K562 (cell line): ENCODE measurements around the gene ALG11. TPM values are rescaled to one million over a fixed set of nuclear protein-coding genes. Genes with fewer than 3 reads are reported as not detected.

ENCODE experiments used
- polyA plus RNA-seq, 8 experiments: library from polyadenylated mRNA; depleted of rRNA in 4 of 8; stranded (reverse) in 5 of 8; unstranded in 3 of 8; fragments of >200 nt; fragmentation: Nextera tagmentation in 2 of 8; fragmentation: Illumina TruSeq in 1 of 8; extraction: Ambion mirVana in 2 of 8; extraction: Trizol in 1 of 8; gene quantifications; 2 replicates each; pipeline versions ENCODE4 v1.2.1 to v1.2.3, GENCODE V29; 2011 to 2014; ENCODE audit warnings: inconsistent platforms in 1 of 8, missing spikeins in 1 of 8
- total RNA-seq, 7 experiments: library from RNA; depleted of rRNA in 6 of 7; stranded (reverse); fragments of >200 nt in 6 of 7; fragmentation: Illumina TruSeq in 2 of 7; extraction: Trizol in 2 of 7; gene quantifications; 2 replicates each; pipeline versions ENCODE4 v1.2.1 to v1.2.3, GENCODE V29; 2011 to 2021; ENCODE audit warnings: low replicate concordance in 1 of 7

The ALG11 gene
- total and polyA plus RNA-seq, 9 of the 15 experiments (the other 6 are each of a cell fraction or from before 2014, with no cell fraction given), result 7.3 to 19.2 (median 16.3) TPM

Other genes starting within 250 kb of the ALG11 start
- 0.94 and 1.8 TPM in 2 replicates for gene DHRS12, start 208.2 kb upstream of the ALG11 start, total RNA-seq (2014; rRNA removed)
- 0.77 and 1.5 TPM in 2 replicates for gene DHRS12, start 208.2 kb upstream of the ALG11 start, total RNA-seq (2014; rRNA removed; fragmentation: Illumina TruSeq; extraction: Trizol)
- gene DHRS12, start 208.2 kb upstream of the ALG11 start, total RNA-seq (2015; rRNA removed; fragmentation: Illumina TruSeq; extraction: Trizol), result 0.76 and 1.5 TPM in 2 replicates
- gene DHRS12, start 208.2 kb upstream of the ALG11 start, total RNA-seq (2021), result 1.1 and 1.2 TPM in 2 replicates
- gene DHRS12, start 208.2 kb upstream of the ALG11 start, polyA plus RNA-seq (2011; rRNA removed), result 2.4 and 2.7 TPM in 2 replicates
- 0.93 and 0.98 TPM in 2 replicates for gene DHRS12, start 208.2 kb upstream of the ALG11 start, polyA plus RNA-seq (2014; fragmentation: Illumina TruSeq; extraction: Trizol)
- under 1 TPM; 0.62 to 0.69 TPM for gene DHRS12, start 208.2 kb upstream of the ALG11 start, polyA plus RNA-seq (2014; fragmentation: Nextera tagmentation; extraction: Ambion mirVana)
- 0.82 and 1.1 TPM in 2 replicates for gene DHRS12, start 208.2 kb upstream of the ALG11 start, polyA plus RNA-seq (2014; rRNA removed)
- 0.04 TPM in 1 of 2 replicates, not detected in the other for gene TMEM272, start 167.2 kb upstream of the ALG11 start, total RNA-seq (2014; rRNA removed)
- 0.04 and 0.06 TPM in 2 replicates for gene TMEM272, start 167.2 kb upstream of the ALG11 start, total RNA-seq (2014; rRNA removed; fragmentation: Illumina TruSeq; extraction: Trizol)
- 0.11 and 0.15 TPM in 2 replicates for gene TMEM272, start 167.2 kb upstream of the ALG11 start, total RNA-seq (2015; rRNA removed; fragmentation: Illumina TruSeq; extraction: Trizol)
- gene TMEM272, start 167.2 kb upstream of the ALG11 start, total RNA-seq (2021), result 0.09 and 0.16 TPM in 2 replicates
- gene TMEM272, start 167.2 kb upstream of the ALG11 start, polyA plus RNA-seq (2011; rRNA removed), result 0.04 and 0.07 TPM in 2 replicates
- gene TMEM272, start 167.2 kb upstream of the ALG11 start, polyA plus RNA-seq (2014; fragmentation: Illumina TruSeq; extraction: Trizol), result 0.06 and 0.15 TPM in 2 replicates
- under 1 TPM in 1 of 2 experiments, not detected in 1; 0.07 TPM for gene TMEM272, start 167.2 kb upstream of the ALG11 start, polyA plus RNA-seq (2014; fragmentation: Nextera tagmentation; extraction: Ambion mirVana)
- 0.05 and 0.09 TPM in 2 replicates for gene TMEM272, start 167.2 kb upstream of the ALG11 start, polyA plus RNA-seq (2014; rRNA removed)
- gene CCDC70, start 150.4 kb upstream of the ALG11 start, total RNA-seq (2014; rRNA removed), result not detected in 2 replicates
- gene CCDC70, start 150.4 kb upstream of the ALG11 start, total RNA-seq (2014; rRNA removed; fragmentation: Illumina TruSeq; extraction: Trizol), result not detected in 2 replicates
- 0.19 TPM in 1 of 2 replicates, not detected in the other for gene CCDC70, start 150.4 kb upstream of the ALG11 start, total RNA-seq (2015; rRNA removed; fragmentation: Illumina TruSeq; extraction: Trizol)
- not detected in 2 replicates for gene CCDC70, start 150.4 kb upstream of the ALG11 start, total RNA-seq (2021)
- not detected in 2 replicates for gene CCDC70, start 150.4 kb upstream of the ALG11 start, polyA plus RNA-seq (2011; rRNA removed)
- gene CCDC70, start 150.4 kb upstream of the ALG11 start, polyA plus RNA-seq (2014; fragmentation: Illumina TruSeq; extraction: Trizol), result not detected in 2 replicates
- not detected for gene CCDC70, start 150.4 kb upstream of the ALG11 start, polyA plus RNA-seq (2014; fragmentation: Nextera tagmentation; extraction: Ambion mirVana)
- not detected in 2 replicates for gene CCDC70, start 150.4 kb upstream of the ALG11 start, polyA plus RNA-seq (2014; rRNA removed)
- gene ATP7B, start 948 bp upstream of the ALG11 start, total RNA-seq (2014; rRNA removed), result 8.0 and 14.3 TPM in 2 replicates
- 8.3 and 8.5 TPM in 2 replicates for gene ATP7B, start 948 bp upstream of the ALG11 start, total RNA-seq (2014; rRNA removed; fragmentation: Illumina TruSeq; extraction: Trizol)
- 10.6 and 11.7 TPM in 2 replicates for gene ATP7B, start 948 bp upstream of the ALG11 start, total RNA-seq (2015; rRNA removed; fragmentation: Illumina TruSeq; extraction: Trizol)
- gene ATP7B, start 948 bp upstream of the ALG11 start, total RNA-seq (2021), result 16.5 and 20.4 TPM in 2 replicates
- 12.5 and 13.3 TPM in 2 replicates for gene ATP7B, start 948 bp upstream of the ALG11 start, polyA plus RNA-seq (2011; rRNA removed)
- 11.1 and 11.5 TPM in 2 replicates for gene ATP7B, start 948 bp upstream of the ALG11 start, polyA plus RNA-seq (2014; fragmentation: Illumina TruSeq; extraction: Trizol)
- gene ATP7B, start 948 bp upstream of the ALG11 start, polyA plus RNA-seq (2014; fragmentation: Nextera tagmentation; extraction: Ambion mirVana), result 1 to 10 TPM; 1.1 to 1.4 TPM
- gene ATP7B, start 948 bp upstream of the ALG11 start, polyA plus RNA-seq (2014; rRNA removed), result 7.2 and 11.6 TPM in 2 replicates
- 5.7 TPM in 2 replicates for gene UTP14C, start 12.3 kb downstream of the ALG11 start, total RNA-seq (2014; rRNA removed)
- gene UTP14C, start 12.3 kb downstream of the ALG11 start, total RNA-seq (2014; rRNA removed; fragmentation: Illumina TruSeq; extraction: Trizol), result 8.6 and 9.4 TPM in 2 replicates
- gene UTP14C, start 12.3 kb downstream of the ALG11 start, total RNA-seq (2015; rRNA removed; fragmentation: Illumina TruSeq; extraction: Trizol), result 8.1 and 8.5 TPM in 2 replicates
- gene UTP14C, start 12.3 kb downstream of the ALG11 start, total RNA-seq (2021), result 6.0 and 6.1 TPM in 2 replicates
- 8.9 and 10.3 TPM in 2 replicates for gene UTP14C, start 12.3 kb downstream of the ALG11 start, polyA plus RNA-seq (2011; rRNA removed)
- 7.1 and 8.2 TPM in 2 replicates for gene UTP14C, start 12.3 kb downstream of the ALG11 start, polyA plus RNA-seq (2014; fragmentation: Illumina TruSeq; extraction: Trizol)
- 1 to 10 TPM; 3.4 to 3.9 TPM for gene UTP14C, start 12.3 kb downstream of the ALG11 start, polyA plus RNA-seq (2014; fragmentation: Nextera tagmentation; extraction: Ambion mirVana)
- 4.9 and 5.0 TPM in 2 replicates for gene UTP14C, start 12.3 kb downstream of the ALG11 start, polyA plus RNA-seq (2014; rRNA removed)
- 0.09 and 0.33 TPM in 2 replicates for gene NEK5, start 116.7 kb downstream of the ALG11 start, total RNA-seq (2014; rRNA removed)
- gene NEK5, start 116.7 kb downstream of the ALG11 start, total RNA-seq (2014; rRNA removed; fragmentation: Illumina TruSeq; extraction: Trizol), result 0.32 and 0.44 TPM in 2 replicates
- gene NEK5, start 116.7 kb downstream of the ALG11 start, total RNA-seq (2015; rRNA removed; fragmentation: Illumina TruSeq; extraction: Trizol), result 0.29 and 0.34 TPM in 2 replicates
- gene NEK5, start 116.7 kb downstream of the ALG11 start, total RNA-seq (2021), result 0.11 and 0.33 TPM in 2 replicates
- 0.35 and 0.39 TPM in 2 replicates for gene NEK5, start 116.7 kb downstream of the ALG11 start, polyA plus RNA-seq (2011; rRNA removed)
- 0.28 and 0.36 TPM in 2 replicates for gene NEK5, start 116.7 kb downstream of the ALG11 start, polyA plus RNA-seq (2014; fragmentation: Illumina TruSeq; extraction: Trizol)
- under 1 TPM; 0.27 to 0.30 TPM for gene NEK5, start 116.7 kb downstream of the ALG11 start, polyA plus RNA-seq (2014; fragmentation: Nextera tagmentation; extraction: Ambion mirVana)
- 0.27 and 0.42 TPM in 2 replicates for gene NEK5, start 116.7 kb downstream of the ALG11 start, polyA plus RNA-seq (2014; rRNA removed)
- gene NEK3, start 147.2 kb downstream of the ALG11 start, total RNA-seq (2014; rRNA removed), result 5.3 and 6.4 TPM in 2 replicates
- gene NEK3, start 147.2 kb downstream of the ALG11 start, total RNA-seq (2014; rRNA removed; fragmentation: Illumina TruSeq; extraction: Trizol), result 7.1 and 8.3 TPM in 2 replicates
- 6.7 and 7.5 TPM in 2 replicates for gene NEK3, start 147.2 kb downstream of the ALG11 start, total RNA-seq (2015; rRNA removed; fragmentation: Illumina TruSeq; extraction: Trizol)
- 3.6 and 6.2 TPM in 2 replicates for gene NEK3, start 147.2 kb downstream of the ALG11 start, total RNA-seq (2021)
- gene NEK3, start 147.2 kb downstream of the ALG11 start, polyA plus RNA-seq (2011; rRNA removed), result 4.8 and 10.0 TPM in 2 replicates
- gene NEK3, start 147.2 kb downstream of the ALG11 start, polyA plus RNA-seq (2014; fragmentation: Illumina TruSeq; extraction: Trizol), result 8.7 and 10.3 TPM in 2 replicates
- gene NEK3, start 147.2 kb downstream of the ALG11 start, polyA plus RNA-seq (2014; fragmentation: Nextera tagmentation; extraction: Ambion mirVana), result 10 to 100 TPM in 1 of 2 experiments, 1 to 10 TPM in 1; 9.3 to 11.0 TPM
- gene NEK3, start 147.2 kb downstream of the ALG11 start, polyA plus RNA-seq (2014; rRNA removed), result 6.4 and 9.9 TPM in 2 replicates